Measurements from ENCODE around the gene IFT52.
A peak's percentile ranks its signal among the peaks of the same experiment; 100 is the strongest.

The IFT52 gene

GRCh38 chr20:43590392-43591303, at the start of gene IFT52:
TSS of gene IFT52 (plus strand) at chr20:43590937. CDS start at chr20:43594699, 3,762 bp downstream.
- Mint-ChIP-seq H3K9me3 (ENCODE audit: low read depth) (no peaks in the 10 kb centered on the region), H3K27ac (peak within 1 kb of the TSS; percentile 94), H3K4me1 (ENCODE audit: low read depth) (peaks cover 13% of the 10 kb centered on the region), H3K27me3 (peaks cover 2% of the 10 kb centered on the region), H3K4me3 (peak within 1 kb of the TSS; percentile 93), H3K36me3 (peaks cover 7% of the 10 kb centered on the region)

- no peaks in the 10 kb centered on the region for H3K4me1 Mint-ChIP-seq (ENCODE audit: low read depth)
- H3K36me3 Mint-ChIP-seq = no peaks in the 10 kb centered on the region
- no peak overlapping the region for H3K27ac Mint-ChIP-seq
- H3K27me3 Mint-ChIP-seq = no peaks in the 10 kb centered on the region
- no peaks in the 10 kb centered on the region for H3K9me3 Mint-ChIP-seq (ENCODE audit: low read depth)
- no peak overlapping the region for H3K4me3 Mint-ChIP-seq
Measured at GRCh38 chr20:43541214-43541613, 49.5 kb upstream of the IFT52 start.

- Mint-ChIP-seq H3K4me3 (no peak overlapping the region), H3K36me3 (peaks cover 3% of the 10 kb centered on the region), H3K27ac (no peak overlapping the region), H3K4me1 (ENCODE audit: low read depth) (no peaks in the 10 kb centered on the region), H3K9me3 (ENCODE audit: low read depth) (no peaks in the 10 kb centered on the region), H3K27me3 (no peaks in the 10 kb centered on the region)
Measured at GRCh38 chr20:43542161-43542560, 48.6 kb upstream of the IFT52 start.

GRCh38 chr20:43542674-43543073, 48.1 kb upstream of the IFT52 start:
- Mint-ChIP-seq H3K4me1 (ENCODE audit: low read depth) (no peaks in the 10 kb centered on the region), H3K36me3 (peaks cover 6% of the 10 kb centered on the region), H3K4me3 (no peak overlapping the region), H3K27me3 (no peaks in the 10 kb centered on the region), H3K9me3 (ENCODE audit: low read depth) (no peaks in the 10 kb centered on the region), H3K27ac (no peak overlapping the region)

- H3K9me3 Mint-ChIP-seq (ENCODE audit: low read depth) = no peaks in the 10 kb centered on the region
- no peak overlapping the region for H3K4me3 Mint-ChIP-seq
- H3K27me3 Mint-ChIP-seq = no peaks in the 10 kb centered on the region
- peaks cover 6% of the 10 kb centered on the region for H3K36me3 Mint-ChIP-seq
- H3K27ac Mint-ChIP-seq = no peak overlapping the region
- H3K4me1 Mint-ChIP-seq (ENCODE audit: low read depth) = no peaks in the 10 kb centered on the region
Measured at GRCh38 chr20:43543138-43543537, 47.6 kb upstream of the IFT52 start.

GRCh38 chr20:43544501-43544900, 46.2 kb upstream of the IFT52 start:
- Mint-ChIP-seq H3K27me3 (no peaks in the 10 kb centered on the region), H3K4me3 (no peak overlapping the region), H3K36me3 (peaks cover 6% of the 10 kb centered on the region), H3K9me3 (ENCODE audit: low read depth) (no peaks in the 10 kb centered on the region), H3K27ac (no peak overlapping the region), H3K4me1 (ENCODE audit: low read depth) (no peaks in the 10 kb centered on the region)

GRCh38 chr20:43545837-43546578, 44.7 kb upstream of the IFT52 start:
- H3K9me3 Mint-ChIP-seq (ENCODE audit: low read depth) = no peaks in the 10 kb centered on the region
- H3K4me3 Mint-ChIP-seq = no peak overlapping the region
- H3K4me1 Mint-ChIP-seq (ENCODE audit: low read depth) = no peaks in the 10 kb centered on the region
- H3K27me3 Mint-ChIP-seq = peaks cover 3% of the 10 kb centered on the region
- H3K36me3 Mint-ChIP-seq = peaks cover 10% of the 10 kb centered on the region
- no peak overlapping the region for H3K27ac Mint-ChIP-seq

- Mint-ChIP-seq H3K4me1 (ENCODE audit: low read depth) (no peaks in the 10 kb centered on the region), H3K27me3 (peaks cover 3% of the 10 kb centered on the region), H3K4me3 (no peak overlapping the region), H3K36me3 (peaks cover 17% of the 10 kb centered on the region), H3K27ac (no peak overlapping the region), H3K9me3 (ENCODE audit: low read depth) (no peaks in the 10 kb centered on the region)
Measured at GRCh38 chr20:43548273-43548880, 42.4 kb upstream of the IFT52 start.

- H3K9me3 Mint-ChIP-seq (ENCODE audit: low read depth) = no peaks in the 10 kb centered on the region
- no peak overlapping the region for H3K4me3 Mint-ChIP-seq
- no peak overlapping the region for H3K27ac Mint-ChIP-seq
- H3K36me3 Mint-ChIP-seq = peaks cover 17% of the 10 kb centered on the region
- H3K4me1 Mint-ChIP-seq (ENCODE audit: low read depth) = no peaks in the 10 kb centered on the region
- H3K27me3 Mint-ChIP-seq = peaks cover 3% of the 10 kb centered on the region
Measured at GRCh38 chr20:43549416-43550065, 41.2 kb upstream of the IFT52 start.

GRCh38 chr20:43550456-43550855, 40.3 kb upstream of the IFT52 start:
- no peaks in the 10 kb centered on the region for H3K9me3 Mint-ChIP-seq (ENCODE audit: low read depth)

GRCh38 chr20:43554369-43554768, 36.4 kb upstream of the IFT52 start:
- Mint-ChIP-seq H3K9me3 (ENCODE audit: low read depth) (no peaks in the 10 kb centered on the region), H3K27me3 (peaks cover 3% of the 10 kb centered on the region), H3K4me3 (no peak overlapping the region), H3K36me3 (peaks cover 11% of the 10 kb centered on the region), H3K27ac (no peak overlapping the region), H3K4me1 (ENCODE audit: low read depth) (no peaks in the 10 kb centered on the region)

More at GRCh38 chr20:43550456-43550855, 40.3 kb upstream of the IFT52 start:
- Mint-ChIP-seq H3K4me3 (no peak overlapping the region), H3K36me3 (peaks cover 17% of the 10 kb centered on the region), H3K4me1 (ENCODE audit: low read depth) (no peaks in the 10 kb centered on the region), H3K27ac (no peak overlapping the region), H3K27me3 (peaks cover 3% of the 10 kb centered on the region)

- Mint-ChIP-seq H3K36me3 (no peaks in the 10 kb centered on the region), H3K4me1 (ENCODE audit: low read depth) (no peaks in the 10 kb centered on the region), H3K27me3 (no peaks in the 10 kb centered on the region), H3K9me3 (ENCODE audit: low read depth) (no peaks in the 10 kb centered on the region), H3K4me3 (no peak within 1 kb of the TSS), H3K27ac (no peak within 1 kb of the TSS)
Measured at GRCh38 chr20:43558412-43559146, 32.2 kb upstream of the IFT52 start, which contains the start of gene SGK2. TSS of gene SGK2 (plus strand) at chr20:43559027. CDS start at chr20:43566496, 7,469 bp downstream.

GRCh38 chr20:43559147-43559987, 31.4 kb upstream of the IFT52 start:
- H3K27ac Mint-ChIP-seq = no peak overlapping the region
- H3K27me3 Mint-ChIP-seq = no peaks in the 10 kb centered on the region
- H3K4me3 Mint-ChIP-seq = no peak overlapping the region
- no peaks in the 10 kb centered on the region for H3K36me3 Mint-ChIP-seq
- H3K9me3 Mint-ChIP-seq (ENCODE audit: low read depth) = no peaks in the 10 kb centered on the region
- H3K4me1 Mint-ChIP-seq (ENCODE audit: low read depth) = no peaks in the 10 kb centered on the region
